GM21619 (cell line): ENCODE data around the gene NPAS2.

Source experiments
- ATAC-seq: cut with Tn5 transposase; IDR thresholded peaks from one replicate; pipeline ENCODE4 v1.9.1; 2021; ENCODE audit not compliant: unreplicated experiment

NPAS2 gene

DNA sequence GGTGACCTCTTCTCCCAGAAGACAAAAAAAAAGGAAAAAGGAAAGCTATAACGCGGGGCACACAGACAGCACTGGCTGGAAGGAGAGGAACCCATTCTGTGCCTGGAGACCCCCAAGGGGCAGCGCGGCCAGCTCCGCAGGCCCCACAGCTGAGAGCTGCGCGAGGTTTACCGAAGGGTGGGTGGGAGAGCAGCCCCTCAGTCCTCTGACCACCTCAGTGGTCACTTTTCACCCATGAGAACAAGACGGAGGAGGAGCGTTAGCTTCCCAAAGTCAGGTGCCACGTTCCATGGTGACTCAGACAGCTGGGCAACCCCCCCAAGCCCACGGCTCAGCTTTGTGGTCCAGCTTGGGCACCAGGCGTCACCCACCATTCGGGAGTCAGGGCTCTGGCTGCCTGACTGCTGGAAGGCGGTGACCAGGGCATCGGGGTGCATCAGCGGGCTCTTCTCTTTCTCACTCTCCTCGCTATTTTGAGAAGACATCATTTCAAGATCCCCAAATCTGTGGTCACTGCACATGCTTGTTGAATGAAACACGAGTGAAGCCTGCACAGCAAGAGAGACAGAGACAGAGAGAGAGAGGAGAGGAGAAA, 217.3 kb downstream of the NPAS2 start:
- no peak for ATAC-seq

DNA sequence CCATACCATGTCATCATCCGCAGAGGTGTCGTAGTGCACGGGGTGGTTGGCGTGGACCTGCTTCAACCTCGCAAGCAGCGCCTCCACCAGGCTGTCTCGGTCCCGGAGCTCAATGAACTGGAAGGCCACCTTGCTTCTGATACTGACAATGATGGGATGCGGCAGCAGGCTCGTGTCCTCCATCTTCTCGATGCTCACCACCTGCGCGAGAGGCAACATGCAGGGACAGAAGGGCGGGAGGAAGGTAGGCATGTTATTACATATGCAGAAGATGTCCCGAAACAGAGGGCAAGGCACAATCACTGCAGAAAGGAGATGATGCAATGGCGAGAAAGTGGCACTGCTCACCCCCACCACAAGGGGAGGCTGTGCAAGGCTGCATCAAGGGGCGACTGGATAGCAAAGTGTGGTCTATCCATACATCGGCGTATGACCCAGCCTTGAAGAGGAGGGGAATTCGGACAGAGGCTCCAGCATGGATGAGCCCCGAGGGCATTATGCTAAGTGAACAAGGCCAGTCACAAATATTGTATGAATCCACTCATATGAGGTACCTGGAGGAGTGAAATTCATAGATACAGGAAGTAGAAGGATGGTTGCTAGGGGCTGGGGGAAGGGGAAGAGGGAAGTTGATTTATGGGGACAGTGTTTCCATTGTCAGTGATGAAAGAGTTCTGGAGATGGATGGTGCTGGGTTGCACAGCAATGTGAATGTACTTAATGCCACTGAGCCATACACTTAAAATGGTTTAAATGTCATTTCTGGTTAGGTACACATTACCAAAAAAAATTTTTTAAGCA, 218.7 kb downstream of the NPAS2 start:
- no peak for ATAC-seq

DNA sequence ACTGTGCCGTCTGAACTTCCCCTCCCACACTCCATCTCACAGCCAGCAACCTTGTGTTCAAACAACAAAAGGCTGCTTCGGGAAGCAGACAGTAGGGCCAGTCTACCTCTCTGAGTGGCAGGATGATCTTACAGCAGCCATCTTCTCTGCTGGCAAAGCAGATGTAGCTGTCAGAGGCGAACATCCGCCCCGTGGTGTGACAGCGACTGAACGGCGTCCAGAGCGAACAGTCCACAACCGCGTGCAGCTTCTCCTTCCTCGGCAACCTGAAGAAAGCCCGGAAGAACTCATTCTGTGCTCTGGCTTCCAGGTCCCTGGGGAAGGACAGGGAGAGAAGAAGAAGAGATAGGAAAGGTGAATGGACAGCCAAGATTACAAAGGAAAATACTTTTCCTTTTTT, 220.1 kb downstream of the NPAS2 start:
- no peak for ATAC-seq

DNA sequence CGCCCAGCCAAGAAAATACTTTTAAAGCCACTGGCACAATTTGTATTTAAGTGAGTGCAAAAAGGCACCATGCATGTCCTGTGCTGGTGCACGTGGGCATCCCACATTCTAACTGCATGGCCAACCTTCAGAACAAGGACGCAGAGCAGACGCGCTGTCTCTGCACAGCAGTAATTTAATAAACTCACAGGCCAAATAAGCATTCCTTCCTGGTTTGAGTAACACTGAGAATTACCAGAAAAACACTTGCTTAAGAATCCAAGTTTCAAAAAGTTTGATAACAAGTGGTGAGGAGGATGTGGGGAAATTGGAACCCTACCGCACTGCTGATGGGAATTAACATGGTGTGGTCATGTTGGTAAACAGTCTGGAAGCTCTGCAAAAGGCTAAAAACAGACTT, 220.8 kb downstream of the NPAS2 start:
- no peak for ATAC-seq

DNA sequence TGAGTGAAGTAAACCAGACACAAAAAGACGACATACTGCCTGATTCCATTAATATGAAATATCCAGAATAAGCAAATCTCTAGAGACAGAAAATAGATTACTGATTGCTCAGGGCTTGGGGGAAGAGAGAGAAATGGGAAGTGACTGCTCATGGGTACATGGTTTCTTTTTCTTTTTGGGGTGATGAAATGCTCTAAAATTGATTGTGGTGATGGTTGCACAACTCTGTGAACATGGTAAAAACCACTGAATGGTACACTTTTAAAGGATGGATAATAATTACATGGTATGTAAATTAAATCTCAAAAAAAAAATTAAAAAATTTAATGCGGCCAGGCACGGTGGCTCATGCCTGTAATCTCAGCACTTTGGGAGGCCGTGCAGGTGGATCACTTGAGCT, 221.5 kb downstream of the NPAS2 start:
- no peak for ATAC-seq

DNA sequence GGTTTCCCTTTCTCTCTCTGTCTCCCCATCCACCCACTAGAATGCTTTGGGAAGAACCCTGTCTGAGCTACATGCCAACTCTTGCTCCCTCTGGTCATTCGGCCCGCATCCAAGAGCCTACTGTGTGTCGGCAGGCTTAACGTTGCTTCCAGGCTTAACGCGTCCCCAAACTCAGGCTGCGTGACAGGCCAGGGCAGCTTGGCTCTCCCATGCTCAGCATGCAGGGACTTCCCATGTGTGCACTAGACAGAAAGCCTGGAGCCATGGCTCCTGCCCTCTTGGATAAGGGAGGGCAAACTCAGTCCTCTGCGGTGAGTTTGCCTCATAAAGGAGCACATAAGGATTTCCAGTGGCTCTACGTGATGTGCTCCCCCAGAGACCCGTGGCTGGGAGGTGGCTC, 225.4 kb downstream of the NPAS2 start:
- ATAC-seq, result no peak
